Activated CD8-positive, alpha-beta memory T cell treated with anti-CD3 and anti-CD28 coated beads for 36 hours (primary cell): ENCODE results near the gene EXOC3L4. TPM values are rescaled to one million over a fixed set of nuclear protein-coding genes. Genes with fewer than 3 reads are reported as not detected.

Experiments used
- CTCF ChIA-PET: fragments of 350-600 bp; sonication (Branson Sonifier 250); formaldehyde crosslinking; loops from one replicate; lab custom pipeline; 2021; ENCODE audit warnings: antibody characterized with exemption; lab: Charles Lee
- POLR2A ChIA-PET: fragments of 350-600 bp; sonication (Branson Sonifier 250); formaldehyde crosslinking; loops from one replicate; lab custom pipeline; 2021; ENCODE audit warnings: antibody characterized with exemption; lab: Charles Lee
- total RNA-seq, 2 experiments: library from RNA; stranded (reverse); gene quantifications; one replicate each; pipeline ENCODE4 v1.2.3, GENCODE V29; 2021

Gene EXOC3L4
- total RNA-seq, 2 experiments from 2014 or later, result not detected

DNA sequence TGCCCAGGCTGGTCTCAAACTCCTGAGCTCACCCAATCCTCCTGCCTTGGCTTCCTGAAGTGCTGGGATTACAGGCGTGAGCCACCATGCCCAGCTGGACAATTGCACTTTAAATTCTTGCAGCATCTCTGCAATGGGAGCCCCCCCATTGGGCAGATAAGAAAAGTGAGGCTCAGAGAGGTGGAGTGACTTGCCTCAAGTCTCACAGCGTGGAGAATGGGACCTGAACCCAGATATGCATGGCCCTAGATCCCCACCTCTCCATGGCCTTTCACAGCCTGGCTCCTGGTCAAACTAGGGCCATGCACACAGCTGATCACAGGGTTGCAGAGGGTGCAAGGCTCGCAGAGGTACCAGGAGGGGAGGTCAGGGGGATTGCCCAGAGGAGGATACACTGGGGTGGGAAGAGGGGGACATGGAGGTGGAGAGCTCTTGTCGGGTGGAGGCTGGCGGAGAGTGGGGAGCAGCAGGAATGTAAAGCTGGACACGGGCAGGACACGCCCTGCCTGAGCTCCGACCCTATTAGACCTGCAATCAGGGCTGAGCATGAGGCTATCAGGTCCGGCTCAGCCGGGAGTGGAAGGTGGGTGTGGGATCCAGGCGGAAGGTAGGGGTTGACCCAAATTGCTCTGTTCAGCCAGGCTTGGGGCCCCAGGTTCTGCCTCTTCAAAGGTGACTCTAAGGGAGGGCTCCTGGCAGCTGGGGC is 6.9 kb downstream of the EXOC3L4 start:
- CTCF ChIA-PET, result interaction anchor here (0.9 kb wide), 1 partner anchor 26 kb away, joined by 4 read pairs; no protein-coding TSS in a partner anchor
- POLR2A ChIA-PET, result no interaction called here

DNA sequence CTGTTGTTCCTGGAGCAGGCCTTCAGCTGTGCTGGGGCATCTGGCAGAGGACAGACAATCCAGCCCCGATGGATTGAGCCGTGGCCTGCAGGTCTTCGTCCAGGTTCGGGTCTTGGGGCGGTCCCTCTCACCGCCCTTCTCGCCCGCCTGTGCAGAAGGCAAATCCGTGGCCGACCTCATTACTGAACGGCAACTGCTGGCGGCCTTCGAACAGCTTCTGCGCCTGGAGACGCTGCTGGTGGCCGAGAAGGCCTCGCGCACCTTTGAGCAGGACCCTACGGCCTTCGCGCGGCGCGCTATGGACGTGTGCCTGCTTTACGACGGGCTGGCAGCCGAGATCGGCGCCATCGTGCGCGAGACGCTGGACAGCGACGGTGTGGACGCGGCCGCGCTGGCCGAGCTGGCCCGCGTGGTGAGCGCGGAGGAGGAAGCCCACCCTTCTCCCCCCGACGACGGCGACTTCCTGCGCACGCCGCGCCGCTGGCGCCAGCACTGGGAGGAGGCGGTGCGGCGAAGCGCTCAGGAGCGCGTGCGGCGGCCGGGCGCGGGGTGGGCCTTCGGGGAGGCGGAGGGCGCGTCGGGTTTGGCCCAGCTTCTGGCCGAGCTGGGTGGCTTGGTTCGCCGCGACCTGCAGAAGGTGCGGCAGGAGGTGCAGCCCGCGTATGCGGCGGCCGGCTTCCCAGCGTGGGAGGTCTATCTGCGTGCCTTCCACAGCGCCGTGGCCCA is 7.6 kb downstream of the EXOC3L4 start:
- POLR2A ChIA-PET, result no interaction called here
- CTCF ChIA-PET, result no interaction called here

DNA sequence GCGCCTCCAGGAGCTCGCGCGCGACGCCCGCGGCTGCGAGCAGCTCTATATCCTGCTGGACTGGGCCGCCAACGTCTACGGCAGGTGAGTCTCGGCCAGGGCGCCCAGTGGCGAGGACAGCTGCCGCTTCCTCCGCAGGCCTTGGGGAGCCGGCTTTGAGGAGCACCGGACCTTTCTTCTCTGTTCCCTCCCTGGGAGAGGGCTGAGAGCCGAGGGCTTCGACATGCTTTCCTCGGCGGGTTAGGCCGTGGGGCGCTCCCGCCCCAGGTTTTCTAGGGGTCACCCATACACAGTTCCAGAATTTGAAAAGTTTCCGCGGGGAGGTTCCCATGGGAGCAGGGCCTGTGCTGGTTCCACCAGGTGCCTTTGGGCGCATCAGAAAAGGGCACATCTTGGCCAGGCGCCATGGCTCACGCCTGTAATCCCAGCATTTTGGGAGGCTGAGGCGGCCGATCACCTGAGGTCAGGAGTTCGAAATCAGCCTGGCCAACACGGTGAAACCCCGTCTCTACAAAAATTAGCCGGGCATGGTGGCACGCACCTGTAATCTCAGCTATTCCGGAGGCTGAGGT is 8.2 kb downstream of the EXOC3L4 start:
- POLR2A ChIA-PET, result no interaction called here
- CTCF ChIA-PET, result interaction anchor here (1.2 kb wide), 1 partner anchor 38 kb away, joined by 3 read pairs; no protein-coding TSS in a partner anchor

DNA sequence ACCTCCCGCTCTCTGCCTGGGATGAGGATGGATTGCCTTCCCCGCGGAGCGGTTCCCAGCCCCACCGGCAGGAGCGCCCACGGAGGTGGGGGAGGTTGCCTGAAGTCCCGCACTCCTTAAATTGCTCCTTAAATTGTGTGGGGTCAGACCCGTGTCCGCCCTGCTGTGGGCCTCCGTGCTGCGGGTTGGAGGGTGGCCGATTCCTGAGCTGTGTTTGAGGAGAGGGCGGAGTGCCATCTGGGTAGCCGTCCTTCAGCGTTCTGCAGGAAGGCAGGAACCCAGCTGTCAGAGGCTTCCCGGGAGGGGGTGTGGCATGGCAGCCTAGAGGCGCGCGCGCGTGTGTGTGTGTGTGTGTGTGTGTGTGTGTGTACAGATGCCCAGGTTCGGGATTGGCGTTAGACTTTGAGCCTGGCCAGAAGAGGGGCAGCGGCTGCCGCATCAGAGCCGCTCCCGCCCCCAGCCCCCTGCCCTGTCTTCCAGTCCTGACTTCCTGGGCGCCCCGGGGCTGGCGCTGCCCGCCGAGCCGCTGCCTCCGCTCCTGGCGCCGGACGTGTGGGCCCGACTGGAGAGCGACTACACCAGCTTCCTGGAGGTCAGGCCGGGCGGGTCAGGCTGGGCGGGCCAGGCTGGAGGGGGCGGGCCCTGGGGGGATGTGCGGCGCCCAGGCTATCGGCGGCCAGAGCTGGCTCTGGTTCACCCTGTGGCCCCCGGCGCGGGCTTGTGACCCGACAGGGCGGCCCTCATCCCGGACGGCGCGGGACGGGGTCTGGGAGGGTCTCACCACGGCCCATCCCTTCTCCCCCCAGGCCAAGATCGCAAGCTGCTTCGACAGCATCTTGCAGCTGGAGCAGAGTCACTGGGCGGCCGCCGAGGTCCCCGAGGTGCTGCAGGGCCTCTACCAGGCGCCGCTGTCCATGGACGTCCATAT is 9.2 kb downstream of the EXOC3L4 start:
- CTCF ChIA-PET, result interaction anchor here (1.2 to 2.7 kb wide), 7 partner anchors 12 to 189 kb away, joined by 3 to 39 read pairs (median 10); no protein-coding TSS in a partner anchor
- POLR2A ChIA-PET, result interaction anchor here (0.6 kb wide), 1 partner anchor 906 kb away, joined by 3 read pairs; no protein-coding TSS in a partner anchor

DNA sequence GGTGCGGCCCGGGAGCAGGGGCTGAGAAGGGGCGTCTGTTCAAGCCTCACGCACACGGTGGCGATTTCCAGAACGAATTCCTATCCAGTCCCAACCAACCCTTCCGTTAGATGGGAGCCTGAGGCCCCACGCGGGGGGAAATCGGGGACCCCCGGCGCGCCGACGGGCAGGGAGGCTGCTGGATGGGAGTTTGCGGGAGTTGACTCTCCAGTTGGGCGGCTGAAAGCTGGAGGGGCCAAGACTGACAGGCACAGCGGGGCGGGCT is 9.8 kb downstream of the EXOC3L4 start:
- POLR2A ChIA-PET, result interaction anchor here (0.6 kb wide), 1 partner anchor 906 kb away, joined by 3 read pairs; no protein-coding TSS in a partner anchor
- CTCF ChIA-PET, result interaction anchor here (0.6 to 2.8 kb wide), 28 partner anchors 8 to 410 kb away, joined by 3 to 39 read pairs (median 5); partner anchors contain the start of gene EXOC3L4

DNA sequence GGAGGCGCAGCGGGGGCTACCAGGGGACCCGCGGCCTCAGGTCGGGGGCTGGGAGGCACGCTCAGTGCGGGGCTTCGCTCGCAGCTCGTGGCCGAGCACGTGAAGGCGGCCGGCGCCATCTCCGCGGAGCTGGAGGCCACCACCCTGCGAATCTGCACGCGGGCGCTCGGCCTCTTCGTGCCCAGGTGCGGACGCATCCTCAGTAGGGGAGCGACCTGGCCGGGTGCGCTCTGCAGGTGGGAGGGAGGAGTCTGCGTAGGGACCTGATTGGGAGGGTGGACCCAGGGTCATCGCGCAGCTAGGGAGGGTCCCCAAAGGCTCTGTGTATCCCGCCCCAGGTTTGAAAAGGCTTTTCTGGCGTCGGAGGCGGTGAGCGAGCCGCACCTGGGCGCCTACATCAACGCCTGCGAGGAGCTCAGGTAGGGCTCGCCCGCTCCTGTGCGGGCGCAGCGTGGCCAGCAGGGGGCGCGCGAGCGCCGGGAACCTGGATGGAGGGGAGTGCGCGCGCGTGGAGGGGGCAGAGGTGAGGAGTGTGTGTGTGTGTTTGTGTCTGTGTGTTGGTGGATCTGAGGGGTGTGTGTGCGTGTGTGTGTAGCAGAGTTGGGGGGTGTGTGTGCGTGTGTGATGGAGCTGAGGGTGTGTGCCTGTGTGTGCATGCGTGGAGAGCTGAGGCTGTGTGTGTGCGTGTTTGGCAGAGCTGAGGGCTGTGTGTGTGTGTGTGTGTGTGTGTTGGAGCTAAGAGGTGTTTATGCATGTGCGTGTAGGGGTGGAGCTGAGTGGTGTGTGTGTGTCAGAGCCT is 10.3 kb downstream of the EXOC3L4 start:
- POLR2A ChIA-PET, result interaction anchor here (0.6 kb wide), 1 partner anchor 905 kb away, joined by 3 read pairs; no protein-coding TSS in a partner anchor
- CTCF ChIA-PET, result interaction anchor here (0.6 to 2.8 kb wide), 32 partner anchors 8 to 410 kb away, joined by 3 to 39 read pairs (median 5); partner anchors contain the start of gene EXOC3L4

DNA sequence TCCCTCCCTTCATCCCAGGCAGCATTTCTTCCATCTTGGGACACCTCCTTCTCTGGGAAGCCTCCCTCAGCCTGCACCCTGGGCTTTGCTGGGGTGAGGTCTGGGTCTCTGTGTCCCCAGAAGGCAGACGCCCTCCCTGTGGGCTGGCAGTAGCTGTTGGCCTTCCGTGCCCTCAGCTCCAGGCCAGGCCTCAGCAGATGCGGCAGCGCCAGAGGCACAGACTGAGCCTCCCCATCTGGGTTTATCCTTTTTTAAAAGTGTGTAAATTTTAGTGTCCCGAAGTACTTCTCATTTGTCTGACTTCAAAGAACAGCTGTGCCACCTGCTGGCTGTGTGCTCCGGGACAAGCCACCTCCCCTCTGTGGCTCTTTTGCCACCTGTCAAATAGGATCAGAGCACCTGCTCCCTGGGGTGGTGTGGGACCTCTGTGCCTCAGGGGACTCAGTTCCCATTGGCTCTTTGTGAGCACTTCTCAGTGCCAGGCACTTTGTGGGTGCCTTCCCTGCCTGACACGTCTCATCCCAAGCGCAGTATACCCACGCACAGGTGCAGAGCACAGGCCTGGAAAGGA is 11.1 kb downstream of the EXOC3L4 start:
- POLR2A ChIA-PET, result no interaction called here

DNA sequence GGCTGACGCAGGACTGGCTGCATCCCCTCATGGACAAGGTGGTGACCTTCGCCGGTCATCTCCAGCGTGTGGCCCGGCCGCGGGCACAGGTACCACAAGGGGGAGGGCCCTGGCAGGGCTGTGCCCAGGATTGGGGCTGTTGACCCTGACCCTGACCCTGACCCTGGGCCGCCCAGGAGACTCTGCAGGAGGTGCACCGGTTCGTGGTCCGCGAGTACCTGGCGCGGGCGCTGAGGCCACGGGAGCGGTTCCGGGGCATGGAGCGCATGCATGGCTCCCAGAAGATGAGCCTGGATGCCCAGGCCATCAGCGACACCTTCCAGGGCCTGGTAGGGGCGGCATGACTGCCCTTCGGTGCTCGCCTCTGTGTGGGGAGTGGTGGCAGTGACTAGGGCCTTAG is 12.9 kb downstream of the EXOC3L4 start:
- ChIA-PET CTCF (interaction anchor here (1.4 kb wide), 1 partner anchor 582 kb away, joined by 3 read pairs; no protein-coding TSS in a partner anchor), POLR2A (no interaction called here)

More for the DNA sequence above, 11.1 kb downstream of the EXOC3L4 start:
- CTCF ChIA-PET, result interaction anchor here (0.6 to 2.8 kb wide), 26 partner anchors 10 to 580 kb away, joined by 3 to 39 read pairs (median 5); partner anchors contain the start of gene EXOC3L4

DNA sequence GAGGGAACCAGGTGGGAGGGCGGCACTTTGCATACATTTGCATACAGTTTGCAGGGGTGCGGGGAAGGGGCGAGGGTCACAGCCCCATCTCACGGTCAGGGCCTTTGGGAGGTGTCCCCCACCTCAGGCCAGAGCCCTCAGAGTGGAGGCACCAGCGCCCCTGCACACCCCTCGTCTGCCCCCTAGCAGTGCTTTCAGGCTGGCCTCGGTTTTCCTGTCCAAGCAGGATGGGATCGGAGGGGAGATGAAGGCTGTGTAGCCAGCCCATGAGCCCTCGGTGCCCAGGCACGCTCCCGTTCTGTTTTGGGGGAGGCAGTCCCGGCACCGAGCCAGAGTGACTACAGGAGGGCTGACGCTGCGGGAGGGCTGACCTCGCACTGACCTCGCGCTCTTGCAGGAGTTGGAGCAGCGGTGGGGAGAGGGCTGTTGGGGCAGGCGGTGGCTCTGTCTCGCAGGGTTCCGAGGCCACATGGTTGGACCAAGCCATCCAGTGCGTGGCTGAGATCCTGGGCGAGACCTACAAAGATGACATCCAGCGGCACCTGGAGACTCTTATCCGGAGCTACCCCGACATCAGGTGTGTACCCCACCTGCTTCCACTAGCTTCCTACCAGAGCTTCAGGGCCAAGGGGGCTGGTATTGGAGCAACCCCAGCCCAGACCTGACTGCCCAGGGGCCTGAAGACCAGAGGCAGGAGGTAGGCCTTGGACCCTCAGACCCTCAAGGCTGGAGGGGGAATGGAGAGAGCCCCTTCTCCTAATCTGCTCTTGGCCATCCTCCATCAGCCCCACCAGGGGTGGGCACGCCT is 13.6 kb downstream of the EXOC3L4 start:
- ChIA-PET CTCF (no interaction called here), POLR2A (no interaction called here)

DNA sequence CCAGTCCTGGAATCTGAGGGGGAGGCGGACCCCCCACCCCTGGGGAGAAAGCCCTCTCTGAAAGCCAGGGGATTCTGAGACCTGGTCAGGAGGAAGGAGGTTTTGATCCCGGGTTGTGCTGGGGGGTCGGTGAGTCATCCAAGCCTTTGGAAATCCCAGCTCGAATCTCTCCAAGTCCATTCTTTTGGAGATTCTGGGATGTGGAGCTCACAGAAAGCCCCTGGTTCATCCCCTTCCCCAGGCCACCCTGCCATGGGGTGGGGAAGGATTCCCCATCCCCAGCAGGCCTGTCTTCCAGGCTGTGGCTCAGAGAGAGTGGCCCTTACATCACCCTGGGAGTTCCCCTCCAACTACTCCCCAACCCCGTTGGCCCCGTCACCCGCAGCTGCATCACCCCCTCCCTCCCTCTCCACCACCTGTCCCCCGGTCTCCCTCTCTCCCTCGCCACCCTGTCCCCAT is 14.3 kb downstream of the EXOC3L4 start:
- CTCF ChIA-PET, result no interaction called here
- POLR2A ChIA-PET, result no interaction called here

DNA sequence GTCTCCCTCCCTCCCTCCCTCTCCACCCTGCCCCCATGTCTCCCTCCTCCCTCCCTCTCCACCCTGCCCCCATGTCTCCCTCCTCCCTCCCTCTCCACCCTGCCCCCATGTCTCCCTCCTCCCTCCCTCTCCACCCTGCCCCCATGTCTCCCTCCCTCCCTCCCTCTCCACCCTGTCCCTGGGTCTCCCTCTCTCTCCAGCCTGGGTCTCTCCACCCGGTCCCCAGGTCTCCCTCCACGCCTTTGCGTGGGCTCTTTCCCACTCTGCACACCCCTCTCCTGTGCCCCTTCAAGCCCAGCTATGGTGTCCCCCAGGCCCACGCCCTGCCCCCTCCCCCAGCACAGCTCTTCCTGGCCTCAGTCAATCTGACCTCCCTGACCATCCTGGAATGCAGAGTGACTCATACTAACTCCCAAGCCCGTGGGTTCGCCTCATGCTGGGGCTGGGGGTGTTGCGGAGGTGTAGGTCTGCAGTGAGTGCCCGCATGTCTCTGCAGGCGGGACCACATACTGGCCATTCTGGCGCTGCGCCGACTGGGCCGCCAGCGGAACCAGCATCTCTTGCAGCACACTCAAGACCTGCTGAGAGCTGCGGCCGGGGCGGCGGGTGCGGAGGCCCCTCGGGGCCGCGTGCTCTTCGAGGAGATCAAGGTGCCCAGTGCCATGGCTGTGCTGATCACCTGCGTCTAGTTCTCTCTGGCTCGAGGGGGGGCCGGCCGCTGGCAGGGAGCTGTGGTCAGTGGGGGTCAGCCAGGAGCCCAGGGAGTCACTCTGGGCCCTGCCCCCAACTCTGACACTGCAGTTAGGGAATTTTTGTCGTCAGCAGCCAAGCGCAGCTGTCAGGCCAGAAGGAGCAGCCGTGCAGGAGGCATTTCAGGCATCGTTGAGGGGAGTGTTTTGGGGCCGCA is 15.3 kb downstream of the EXOC3L4 start:
- ChIA-PET POLR2A (no interaction called here), CTCF (no interaction called here)

DNA sequence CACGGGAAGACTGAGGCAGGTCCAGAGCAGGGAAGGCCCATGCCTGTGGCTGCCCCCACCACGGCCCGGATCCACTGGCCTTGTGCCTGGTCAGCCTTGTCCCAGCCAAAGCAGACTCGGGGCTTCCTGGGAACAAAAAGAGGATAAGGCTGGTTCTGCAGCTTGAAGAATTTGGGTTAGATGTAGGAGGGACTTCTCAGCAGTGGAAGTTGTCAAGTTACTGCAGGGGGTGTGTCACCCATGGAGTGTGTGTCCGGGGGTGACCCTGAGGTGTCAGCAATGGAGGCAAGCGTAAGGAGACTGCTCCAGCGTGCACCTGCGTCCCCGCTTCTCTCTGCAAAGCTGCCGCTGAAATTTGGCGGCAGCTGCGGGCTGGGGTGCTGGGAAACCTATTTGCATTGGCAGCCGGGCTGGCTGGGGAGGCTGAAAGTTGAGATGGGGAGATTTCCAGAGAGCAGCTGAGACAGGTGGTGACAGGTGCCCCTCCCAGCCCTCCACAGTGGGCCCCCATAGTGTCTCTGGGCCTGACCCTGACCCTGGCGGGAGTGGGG is 16.2 kb downstream of the EXOC3L4 start:
- POLR2A ChIA-PET, result no interaction called here
- CTCF ChIA-PET, result no interaction called here

DNA sequence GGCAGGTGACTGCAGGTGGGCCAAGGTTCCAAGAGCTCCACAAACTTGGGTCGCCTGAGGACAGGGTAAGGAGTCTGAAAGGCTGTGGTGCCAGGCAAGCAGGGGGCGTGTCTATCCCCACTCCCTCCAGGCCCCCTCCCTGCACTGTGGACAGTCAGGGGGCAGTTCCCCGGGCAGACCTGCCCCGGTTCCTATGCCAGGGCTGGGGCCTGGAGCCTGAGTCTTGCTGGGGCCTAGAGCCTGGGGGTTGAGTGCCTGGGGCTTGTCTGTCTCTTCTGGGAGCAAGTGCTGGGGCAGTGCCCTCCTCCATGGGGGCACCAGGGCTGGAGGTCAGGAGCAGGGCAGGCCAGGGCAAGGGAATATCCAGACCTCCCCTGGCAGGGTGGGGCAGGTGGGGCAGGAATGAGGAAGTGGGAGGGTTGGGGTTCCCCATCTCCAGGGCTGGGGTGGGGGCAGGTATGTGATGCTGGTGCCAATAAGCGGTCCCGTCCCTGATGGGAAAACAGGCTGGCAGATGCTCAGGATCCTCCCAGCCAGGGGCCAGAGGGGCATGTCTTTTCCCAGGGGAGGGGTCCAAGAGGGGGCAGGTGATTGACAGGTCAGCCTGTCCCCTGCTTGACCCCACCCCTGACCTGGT is 16.8 kb downstream of the EXOC3L4 start:
- ChIA-PET CTCF (no interaction called here), POLR2A (no interaction called here)

DNA sequence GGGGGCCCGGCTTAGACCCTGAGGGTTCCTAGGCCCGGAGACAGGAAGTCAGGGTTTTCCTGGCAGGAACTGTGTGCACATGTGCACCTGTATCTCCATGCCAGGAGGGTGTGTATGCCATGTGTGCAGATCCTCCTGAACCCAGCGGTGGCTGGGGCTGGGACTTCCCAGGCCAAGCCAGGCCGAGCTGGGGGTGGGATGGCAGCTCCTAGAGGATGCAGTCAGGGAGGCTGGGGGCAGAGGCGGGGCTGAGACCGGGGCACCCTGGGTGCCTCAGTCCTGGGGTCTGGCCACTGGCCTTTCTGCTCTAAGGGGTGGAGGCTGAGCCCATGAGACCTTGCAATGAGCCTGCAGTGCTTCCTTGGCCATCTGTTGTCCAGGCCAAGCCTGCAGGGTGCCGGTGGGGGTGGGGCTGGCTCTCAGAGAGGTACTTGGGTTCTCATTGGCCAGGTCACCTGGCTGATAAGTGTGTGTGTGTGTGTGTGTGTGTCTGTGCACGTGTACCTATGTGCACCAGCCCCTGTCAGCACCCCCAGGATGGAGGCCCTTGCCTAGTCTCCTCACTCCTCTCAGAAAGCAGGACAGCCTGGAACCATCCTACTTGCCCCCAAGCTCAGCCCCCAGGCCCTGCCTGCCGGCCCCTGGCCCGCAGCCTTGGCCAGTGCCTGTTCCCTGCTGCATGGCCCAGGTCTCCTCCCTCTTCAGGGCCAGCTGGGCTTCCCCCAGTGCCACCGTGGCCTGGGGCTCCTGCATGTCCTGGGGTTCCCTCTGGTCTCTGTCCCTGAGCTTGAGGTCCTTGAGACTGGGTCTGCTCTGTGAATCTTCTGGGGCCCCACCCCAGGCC is 18.1 kb downstream of the EXOC3L4 start:
- ChIA-PET POLR2A (no interaction called here), CTCF (interaction anchor here (1.2 kb wide), 1 partner anchor 8 kb away, joined by 5 read pairs; no protein-coding TSS in a partner anchor)
